ENCODE results near the gene CD247. TPM values are rescaled to one million over a fixed set of nuclear protein-coding genes. Genes with fewer than 3 reads are reported as not detected.

The CD247 gene
- total RNA-seq, 1 experiment from 2014 or later, result 0.18 TPM

- no peak for DNase-seq (ENCODE audit: low read depth)
Measured at GRCh38 chr1:167440345-167440744, 78.0 kb downstream of the CD247 start.

DNA sequence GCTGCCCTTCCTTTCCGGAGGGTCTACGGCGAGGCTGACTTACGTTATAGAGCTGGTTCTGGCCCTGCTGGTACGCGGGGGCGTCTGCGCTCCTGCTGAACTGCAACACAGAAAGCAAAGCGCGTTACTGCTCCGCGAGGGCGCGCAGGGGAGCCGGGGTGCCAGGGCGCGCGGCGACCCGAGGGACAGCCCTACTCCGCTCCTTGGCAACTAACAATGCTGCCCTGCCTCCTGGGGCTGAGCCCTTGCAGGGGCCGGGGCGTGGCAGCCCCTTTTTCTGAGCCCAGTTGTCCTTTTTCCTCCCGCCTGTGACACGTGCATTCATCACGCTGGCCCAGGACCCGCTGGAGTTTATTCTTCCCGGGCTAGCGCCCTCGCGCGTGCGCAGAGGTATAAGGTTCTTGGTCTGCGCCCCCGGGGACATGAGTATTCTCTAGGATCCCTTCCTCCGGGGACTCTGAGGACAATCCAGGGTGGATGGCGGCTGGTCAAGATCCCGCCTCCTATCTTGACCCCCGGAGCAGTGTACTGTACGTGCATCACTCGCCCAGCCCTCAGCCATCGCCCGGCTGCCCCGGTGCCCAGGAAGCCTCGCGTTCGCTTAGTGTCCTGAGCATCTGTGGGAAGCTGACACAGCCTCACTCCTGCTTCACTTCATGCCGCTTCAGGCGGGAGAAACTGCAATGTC lies 78.9 kb downstream of the CD247 start:
- DNase-seq (ENCODE audit: low read depth), result no peak

- no peak for DNase-seq (ENCODE audit: low read depth)
Measured at GRCh38 chr1:167438171-167439138, 79.9 kb downstream of the CD247 start.

GRCh38 chr1:167435484-167435883 lies 82.8 kb downstream of the CD247 start:
- no peak for DNase-seq (ENCODE audit: low read depth)

DNA sequence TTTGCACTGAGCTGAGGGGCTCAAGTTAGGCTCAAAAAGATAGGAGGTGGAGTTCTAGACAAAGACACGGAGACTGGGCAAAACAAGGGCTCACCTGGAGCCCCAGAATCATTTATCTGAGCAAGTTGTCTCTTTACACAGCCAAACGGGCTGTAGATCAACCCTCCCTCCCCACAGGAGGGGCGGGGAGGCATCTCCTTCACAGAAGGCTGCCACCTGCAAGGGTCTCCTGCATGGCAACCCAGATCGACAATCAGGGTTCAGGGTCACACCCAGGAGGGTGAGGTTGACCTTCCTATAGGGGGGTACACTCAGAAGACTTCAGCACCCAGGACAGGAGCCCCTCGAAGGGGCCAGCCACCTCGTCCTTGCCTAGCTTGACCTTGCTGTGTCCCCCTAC lies 84.0 kb downstream of the CD247 start:
- no peak for DNase-seq (ENCODE audit: low read depth)

DNA sequence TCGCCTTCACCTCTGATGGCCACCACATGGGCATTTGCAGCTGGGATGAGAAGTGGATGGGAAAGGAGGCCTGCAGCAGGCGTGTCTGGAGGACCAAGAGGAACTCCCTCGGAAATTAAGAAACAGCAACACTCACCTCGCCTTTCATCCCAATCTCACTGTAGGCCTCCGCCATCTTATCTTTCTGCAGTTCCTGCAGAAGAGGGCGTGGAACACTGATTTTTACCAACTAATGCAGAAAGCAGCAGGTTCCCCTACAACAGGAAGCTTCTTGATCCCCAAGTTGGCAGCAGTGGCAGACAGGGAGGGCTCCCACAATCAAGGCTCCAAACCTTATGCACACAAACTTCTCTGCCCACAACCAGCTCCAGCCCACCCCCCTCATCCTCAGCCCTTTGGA lies 84.4 kb downstream of the CD247 start:
- DNase-seq (ENCODE audit: low read depth), result no peak

GRCh38 chr1:167432780-167433179 lies 85.5 kb downstream of the CD247 start:
- no peak for DNase-seq (ENCODE audit: low read depth)

DNA sequence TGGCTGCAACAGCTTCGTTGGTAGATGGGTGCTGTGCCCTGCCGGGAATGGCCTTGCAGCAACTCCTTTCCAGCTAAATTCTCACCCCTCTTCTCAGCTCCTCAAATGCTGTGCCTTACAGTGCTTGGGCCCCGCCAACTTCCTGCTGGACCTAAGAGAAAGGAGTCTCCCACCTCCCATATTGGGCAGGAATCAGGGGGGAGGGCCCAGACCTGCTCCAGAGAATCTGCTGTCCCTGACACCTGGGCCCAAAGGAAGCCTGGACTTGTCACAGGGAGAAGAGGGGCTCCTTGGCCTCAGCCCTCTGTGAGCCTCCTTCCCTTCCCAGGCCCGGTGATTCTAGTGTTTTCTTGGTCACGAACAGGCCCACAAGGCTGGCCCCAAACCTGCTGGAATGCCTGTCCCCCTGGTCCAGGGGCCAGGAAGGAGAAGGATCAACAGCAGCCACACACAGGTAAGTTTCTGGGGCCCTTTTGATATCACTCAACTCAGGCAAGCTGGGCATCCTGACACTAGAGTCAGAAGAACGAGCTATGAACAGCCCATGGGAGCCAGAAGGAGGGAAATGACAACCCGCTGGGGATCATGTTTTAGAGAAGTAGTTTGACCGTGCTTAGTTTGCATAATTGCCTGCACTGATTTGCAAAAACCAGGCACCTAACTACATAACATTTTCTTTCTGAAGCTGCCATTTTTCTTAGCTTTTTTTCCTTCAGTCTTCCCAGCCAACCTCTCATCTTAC lies 86.2 kb downstream of the CD247 start:
- no peak for DNase-seq (ENCODE audit: low read depth)

- no peak for DNase-seq (ENCODE audit: low read depth)
Measured at GRCh38 chr1:167431261-167431908, 86.9 kb downstream of the CD247 start.

GRCh38 chr1:167430849-167431242 lies 87.5 kb downstream of the CD247 start:
- no peak for DNase-seq (ENCODE audit: low read depth)

DNA sequence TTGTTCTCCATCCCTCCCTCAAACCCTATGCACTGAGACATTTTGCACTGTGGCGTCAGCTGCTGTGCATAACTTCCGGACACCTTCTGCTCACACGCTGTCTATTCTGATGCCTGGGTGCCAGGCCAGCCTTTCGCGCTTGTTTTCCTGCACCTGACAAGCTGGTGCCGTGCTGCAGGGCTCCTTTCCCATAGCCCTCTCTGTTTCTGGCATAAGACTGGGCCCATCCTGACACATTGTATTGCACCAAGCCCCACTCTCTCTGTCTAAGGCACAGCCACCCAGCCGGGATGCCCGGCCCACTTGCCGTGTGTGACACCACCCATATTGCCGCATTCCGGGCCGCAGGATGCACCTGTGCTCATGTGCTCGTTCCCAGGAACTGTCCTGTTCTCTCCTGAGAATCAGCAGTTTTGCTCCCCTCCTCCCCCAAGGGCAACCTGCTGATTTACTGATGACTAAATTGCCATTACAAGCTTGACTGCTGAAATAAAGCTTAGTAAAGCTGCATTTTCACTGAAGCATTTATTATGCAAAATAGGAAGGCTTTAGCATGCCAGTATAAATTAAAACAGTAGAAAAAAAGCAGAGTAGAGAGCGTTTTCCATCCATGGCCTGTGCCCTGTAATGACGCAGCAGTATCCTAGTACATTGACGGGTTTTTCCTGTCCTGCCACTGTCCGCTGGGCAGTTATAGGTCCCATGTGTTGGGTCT lies 88.0 kb downstream of the CD247 start:
- no peak for DNase-seq (ENCODE audit: low read depth)

GRCh38 chr1:167429612-167430011 lies 88.7 kb downstream of the CD247 start:
- DNase-seq (ENCODE audit: low read depth), result no peak

DNA sequence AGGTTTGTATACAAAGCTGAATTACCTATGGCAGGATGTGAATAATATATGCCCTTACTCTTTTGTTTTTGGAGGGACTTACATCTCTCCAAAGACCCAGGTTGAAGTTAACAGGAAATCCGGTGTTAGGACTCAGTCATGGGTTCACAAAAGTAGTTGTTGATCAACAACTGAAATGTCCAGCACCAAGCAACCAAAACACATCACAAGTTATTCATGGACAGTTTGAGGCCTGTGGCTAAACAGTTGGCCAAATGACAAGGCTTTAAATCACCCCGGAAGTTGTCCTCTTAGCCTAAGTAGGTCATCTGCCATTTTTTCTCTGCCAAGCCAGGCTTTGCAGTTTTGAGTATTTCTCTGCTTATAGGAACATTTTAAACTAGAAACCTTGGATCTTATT lies 89.9 kb downstream of the CD247 start:
- DNase-seq (ENCODE audit: low read depth), result peak; percentile 34

DNA sequence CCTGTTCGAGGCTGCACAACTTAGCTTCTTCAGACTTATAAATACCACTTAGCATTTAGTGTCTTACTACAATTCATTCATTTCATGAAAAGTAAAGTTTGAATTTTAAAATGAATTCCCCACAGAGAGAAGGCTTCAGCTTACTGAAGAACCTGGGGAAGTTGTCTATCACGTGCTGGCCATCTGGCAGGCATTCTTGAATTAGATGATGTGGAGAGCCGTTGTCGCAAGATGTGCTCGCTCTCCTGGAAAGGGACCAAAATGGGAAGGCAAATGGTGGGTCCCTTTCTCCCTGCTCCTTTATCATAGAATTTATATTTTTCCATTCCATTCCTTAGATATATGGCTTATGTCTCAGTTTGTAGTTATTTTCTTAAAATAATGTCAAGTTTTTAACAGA lies 90.5 kb downstream of the CD247 start:
- DNase-seq (ENCODE audit: low read depth), result no peak

GRCh38 chr1:167426716-167427115 lies 91.6 kb downstream of the CD247 start:
- no peak for DNase-seq (ENCODE audit: low read depth)

- no peak for DNase-seq (ENCODE audit: low read depth)
Measured at GRCh38 chr1:167425482-167425881, 92.8 kb downstream of the CD247 start.

DNA sequence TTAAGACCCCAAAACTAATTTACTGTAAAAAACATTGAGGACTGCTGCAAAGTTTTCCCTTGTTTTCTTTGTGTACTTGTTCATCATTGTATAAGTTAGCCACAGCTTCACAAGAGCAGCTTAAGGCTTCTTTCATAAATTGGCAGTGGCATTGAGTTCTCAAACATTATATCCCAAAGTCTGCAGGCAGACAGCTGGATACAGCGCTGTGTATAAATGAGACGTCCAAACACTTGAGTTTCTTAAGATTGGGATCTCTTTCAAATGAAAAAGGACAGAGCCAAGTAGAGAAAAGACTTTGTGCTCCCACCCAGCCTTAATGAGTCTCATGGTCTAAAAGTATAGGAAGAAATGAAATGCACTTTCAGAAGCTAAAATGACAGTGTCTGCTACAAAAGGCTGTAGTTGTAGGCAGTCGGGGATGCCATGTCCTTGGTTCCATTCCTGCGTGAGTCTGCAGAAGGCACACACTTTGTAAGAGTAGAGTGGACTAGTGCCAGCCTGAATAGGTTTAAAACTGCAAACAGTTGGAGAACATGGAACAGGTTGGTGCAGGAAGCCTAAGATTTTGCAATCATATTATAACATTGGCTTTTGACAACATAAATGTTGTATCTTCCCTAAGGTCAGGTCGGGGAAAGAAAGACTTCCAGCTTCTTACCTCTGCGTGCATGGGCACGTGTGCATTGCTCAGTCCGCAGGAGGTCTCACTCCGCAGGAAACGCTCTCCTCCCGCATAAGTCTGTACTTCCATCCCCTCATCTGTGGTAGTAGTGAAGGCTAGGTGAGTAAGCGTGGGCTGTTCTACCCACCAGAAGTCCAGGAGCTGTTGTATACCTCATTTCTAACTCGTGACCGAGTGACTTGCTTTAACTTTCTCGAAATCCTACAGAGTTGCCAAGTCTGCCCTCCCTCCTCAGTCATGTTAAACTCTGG lies 94.4 kb downstream of the CD247 start:
- DNase-seq (ENCODE audit: low read depth), result no peak

DNA sequence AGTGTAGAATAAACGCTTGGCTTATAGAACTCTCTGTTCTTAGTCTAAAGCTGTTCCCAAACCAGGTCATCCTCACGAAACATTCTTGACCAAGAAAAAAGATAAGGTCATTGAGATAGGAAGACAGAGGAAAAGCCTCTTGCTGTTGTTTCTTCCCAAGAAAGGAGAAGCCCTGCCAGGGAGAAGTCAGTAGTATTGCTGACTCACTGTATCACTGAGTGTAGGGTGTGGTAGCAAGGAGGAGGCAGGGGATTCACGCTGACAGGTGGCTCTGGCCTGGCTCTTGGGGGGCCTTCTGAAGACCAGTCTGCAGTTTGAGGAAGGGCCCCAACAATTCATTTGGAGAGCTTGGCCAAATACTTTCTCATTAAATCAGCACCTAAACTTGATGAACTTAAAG lies 97.8 kb downstream of the CD247 start:
- peak; percentile 8 for DNase-seq (ENCODE audit: low read depth)

- DNase-seq (ENCODE audit: low read depth), result no peak
Measured at GRCh38 chr1:167419245-167419644, 99.1 kb downstream of the CD247 start.

GRCh38 chr1:167418391-167418790 lies 99.9 kb downstream of the CD247 start:
- no peak for DNase-seq (ENCODE audit: low read depth)
